Measurements from ENCODE around the gene LPAR1. TPM values are rescaled to one million over a fixed set of nuclear protein-coding genes. Genes with fewer than 3 reads are reported as not detected.

The LPAR1 gene
- total and polyA plus RNA-seq, 2 donors (not counting 1 experiment from before 2014, with no cell fraction given), result 222 to 240 TPM

DNA sequence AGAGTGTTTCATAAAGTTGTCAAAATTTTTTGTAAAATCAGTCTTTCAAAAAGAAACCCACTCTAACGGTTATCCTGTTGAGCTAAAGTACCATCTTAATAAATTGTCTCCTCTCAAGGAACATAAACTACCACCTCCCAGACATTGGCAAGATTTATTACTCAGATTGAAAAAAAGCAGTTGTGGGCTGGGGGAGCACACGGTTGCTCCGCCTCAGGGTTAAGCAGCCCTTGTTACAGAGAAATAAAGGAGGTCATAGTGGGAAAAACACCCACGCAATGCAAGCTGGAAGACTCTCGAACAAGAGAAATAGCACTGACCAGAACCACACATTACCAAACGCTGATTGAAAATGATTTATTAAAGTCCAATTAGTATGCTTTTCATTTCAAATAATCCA is 165.3 kb downstream of the LPAR1 start:
- DNase-seq (ENCODE audit: low read depth in 2 of 2), result no peak
- Histone ChIP-seq H3K4me3 (replicated peaks in 1 of 4; ENCODE audit: control extremely low read depth in 1 of 4, insufficient read depth in 1 of 4, low read depth in 3 of 4, low read length in 4 of 4) (no peak overlapping the region), H3K36me3 (ENCODE audit: control insufficient read depth, insufficient read depth, low read length) (peaks cover 11% of the 10 kb centered on the region), H3K79me2 (ENCODE audit: control insufficient read depth, insufficient read depth, low read length) (peaks cover 32% of the 10 kb centered on the region), H3K9me3 (ENCODE audit: control insufficient read depth, insufficient read depth, low read depth, low read length) (no peaks in the 10 kb centered on the region), H3K27me3 (ENCODE audit: control insufficient read depth, insufficient read depth, low read length) (no peaks in the 10 kb centered on the region), H4K20me1 (ENCODE audit: control insufficient read depth, extremely low read depth, insufficient read depth, low read length) (no peaks in the 10 kb centered on the region), H3K9ac (ENCODE audit: insufficient read depth, low read length) (no peak overlapping the region), H3K4me2 (ENCODE audit: extremely low read depth, insufficient read depth, low read length) (no peak overlapping the region), H3K27ac (ENCODE audit: insufficient read depth, low read length) (no peak overlapping the region), H2AFZ (ENCODE audit: low read length) (no peak overlapping the region), H3K4me1 (ENCODE audit: control insufficient read depth, extremely low read depth, insufficient read depth, low read length) (no peaks in the 10 kb centered on the region)
- TF ChIP-seq, protein P1, sequence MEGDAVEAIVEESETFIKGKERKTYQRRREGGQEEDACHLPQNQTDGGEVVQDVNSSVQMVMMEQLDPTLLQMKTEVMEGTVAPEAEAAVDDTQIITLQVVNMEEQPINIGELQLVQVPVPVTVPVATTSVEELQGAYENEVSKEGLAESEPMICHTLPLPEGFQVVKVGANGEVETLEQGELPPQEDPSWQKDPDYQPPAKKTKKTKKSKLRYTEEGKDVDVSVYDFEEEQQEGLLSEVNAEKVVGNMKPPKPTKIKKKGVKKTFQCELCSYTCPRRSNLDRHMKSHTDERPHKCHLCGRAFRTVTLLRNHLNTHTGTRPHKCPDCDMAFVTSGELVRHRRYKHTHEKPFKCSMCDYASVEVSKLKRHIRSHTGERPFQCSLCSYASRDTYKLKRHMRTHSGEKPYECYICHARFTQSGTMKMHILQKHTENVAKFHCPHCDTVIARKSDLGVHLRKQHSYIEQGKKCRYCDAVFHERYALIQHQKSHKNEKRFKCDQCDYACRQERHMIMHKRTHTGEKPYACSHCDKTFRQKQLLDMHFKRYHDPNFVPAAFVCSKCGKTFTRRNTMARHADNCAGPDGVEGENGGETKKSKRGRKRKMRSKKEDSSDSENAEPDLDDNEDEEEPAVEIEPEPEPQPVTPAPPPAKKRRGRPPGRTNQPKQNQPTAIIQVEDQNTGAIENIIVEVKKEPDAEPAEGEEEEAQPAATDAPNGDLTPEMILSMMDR (conservative IDR thresholded peaks at IDR 0.05 in 1 of 2, IDR thresholded peaks at IDR 0.05 in 1 of 2; ENCODE audit: low read depth in 1 of 2, low read length in 2 of 2), result no peak

DNA sequence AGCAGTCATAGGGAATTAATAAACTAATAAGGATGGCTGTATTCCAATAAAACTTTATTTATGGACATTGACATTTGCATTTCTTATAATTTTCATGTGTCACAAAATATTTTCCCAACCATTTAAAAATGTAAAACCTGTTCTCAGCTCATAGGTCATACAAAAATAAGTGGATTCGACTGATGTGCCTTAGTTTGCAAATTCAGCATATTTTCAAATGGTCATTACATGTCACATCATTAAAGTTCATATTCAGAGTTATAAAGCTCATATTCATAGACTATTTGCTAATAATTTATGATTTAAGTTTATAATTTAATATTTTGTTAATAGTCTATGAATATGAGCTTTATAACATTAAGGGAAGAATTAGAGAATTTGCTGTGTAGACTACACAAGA is 166.5 kb downstream of the LPAR1 start:
- Histone ChIP-seq H3K27ac (ENCODE audit: insufficient read depth, low read length) (no peak overlapping the region), H2AFZ (ENCODE audit: low read length) (no peak overlapping the region), H3K4me1 (ENCODE audit: control insufficient read depth, extremely low read depth, insufficient read depth, low read length) (no peaks in the 10 kb centered on the region), H4K20me1 (ENCODE audit: control insufficient read depth, extremely low read depth, insufficient read depth, low read length) (no peaks in the 10 kb centered on the region), H3K4me3 (replicated peaks in 1 of 4; ENCODE audit: control extremely low read depth in 1 of 4, insufficient read depth in 1 of 4, low read depth in 3 of 4, low read length in 4 of 4) (no peak overlapping the region), H3K27me3 (ENCODE audit: control insufficient read depth, insufficient read depth, low read length) (no peaks in the 10 kb centered on the region), H3K9me3 (ENCODE audit: control insufficient read depth, insufficient read depth, low read depth, low read length) (no peaks in the 10 kb centered on the region), H3K79me2 (ENCODE audit: control insufficient read depth, insufficient read depth, low read length) (peaks cover 24% of the 10 kb centered on the region), H3K36me3 (ENCODE audit: control insufficient read depth, insufficient read depth, low read length) (peaks cover 11% of the 10 kb centered on the region), H3K4me2 (ENCODE audit: extremely low read depth, insufficient read depth, low read length) (no peak overlapping the region), H3K9ac (ENCODE audit: insufficient read depth, low read length) (no peak overlapping the region)
- no peak for DNase-seq (ENCODE audit: low read depth in 2 of 2)
- no peak for TF ChIP-seq EZH2 (IDR thresholded peaks at IDR 0.05; ENCODE audit: low read length, missing control alignments)
- TF ChIP-seq, protein P1 (conservative IDR thresholded peaks at IDR 0.05 in 1 of 2, IDR thresholded peaks at IDR 0.05 in 1 of 2; ENCODE audit: low read depth in 1 of 2, low read length in 2 of 2), result no peak

DNA sequence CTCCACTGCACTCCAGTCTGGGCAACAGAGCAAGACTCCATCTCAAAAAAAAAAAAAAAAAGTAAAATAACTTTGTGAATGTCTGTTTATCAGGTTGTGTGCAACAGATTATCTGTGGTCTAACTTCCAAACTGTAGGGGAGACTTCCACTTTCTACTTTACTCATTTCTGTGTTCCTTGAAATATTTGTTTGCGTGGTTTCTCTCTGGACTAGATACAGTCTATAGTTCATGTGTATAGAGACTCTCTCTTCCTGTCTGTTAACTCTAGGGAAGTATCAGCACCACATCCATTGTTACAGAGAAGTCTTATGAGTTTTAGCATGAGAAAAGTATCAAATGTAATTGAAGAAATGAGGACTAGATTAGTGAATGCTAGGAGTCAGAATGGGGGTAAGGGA is 168.3 kb downstream of the LPAR1 start:
- no peak for DNase-seq (ENCODE audit: low read depth in 2 of 2)
- H3K4me2 ChIP-seq (ENCODE audit: extremely low read depth, insufficient read depth, low read length), result no peak overlapping the region
- H3K27ac ChIP-seq (ENCODE audit: insufficient read depth, low read length), result no peak overlapping the region
- H2AFZ ChIP-seq (ENCODE audit: low read length), result no peak overlapping the region
- H3K27me3 ChIP-seq (ENCODE audit: control insufficient read depth, insufficient read depth, low read length), result no peaks in the 10 kb centered on the region
- no peaks in the 10 kb centered on the region for H3K9me3 ChIP-seq (ENCODE audit: control insufficient read depth, insufficient read depth, low read depth, low read length)
- H3K4me3 ChIP-seq (replicated peaks in 1 of 4; ENCODE audit: control extremely low read depth in 1 of 4, insufficient read depth in 1 of 4, low read depth in 3 of 4, low read length in 4 of 4), result no peak overlapping the region
- H3K4me1 ChIP-seq (ENCODE audit: control insufficient read depth, extremely low read depth, insufficient read depth, low read length), result no peaks in the 10 kb centered on the region
- no peak overlapping the region for H3K9ac ChIP-seq (ENCODE audit: insufficient read depth, low read length)
- TF ChIP-seq EZH2 (IDR thresholded peaks at IDR 0.05; ENCODE audit: low read length, missing control alignments), result no peak
- TF ChIP-seq, protein P1 (conservative IDR thresholded peaks at IDR 0.05 in 1 of 2, IDR thresholded peaks at IDR 0.05 in 1 of 2; ENCODE audit: low read depth in 1 of 2, low read length in 2 of 2), result no peak
- no peaks in the 10 kb centered on the region for H4K20me1 ChIP-seq (ENCODE audit: control insufficient read depth, extremely low read depth, insufficient read depth, low read length)
- H3K79me2 ChIP-seq (ENCODE audit: control insufficient read depth, insufficient read depth, low read length), result peaks cover 11% of the 10 kb centered on the region
- peaks cover 7% of the 10 kb centered on the region for H3K36me3 ChIP-seq (ENCODE audit: control insufficient read depth, insufficient read depth, low read length)

Data from fibroblast of lung (primary cell).